Activated CD8-positive, alpha-beta T cell treated with anti-CD3 and anti-CD28 coated beads, Interleukin-2, amount 10 ng/mL, durations not matched to agents 7 days and 5 days (primary cell): Measurements from ENCODE around the gene TFCP2L1. TPM values are rescaled to one million over a fixed set of nuclear protein-coding genes. Genes with fewer than 3 reads are reported as not detected.

ENCODE experiments used
- ATAC-seq: fragments of 150-1000 bp; cut with Tn5 transposase; one replicate; pipeline ENCODE4 v1.10.0; 2021; ENCODE audit warnings: moderate library complexity
- CTCF ChIA-PET: fragments of 350-600 bp; sonication (Branson Sonifier 250); formaldehyde crosslinking; loops from one replicate; lab custom pipeline; 2021; ENCODE audit warnings: antibody characterized with exemption; lab: Charles Lee
- POLR2A ChIA-PET: fragments of 350-600 bp; sonication (Branson Sonifier 250); formaldehyde crosslinking; loops from one replicate; lab custom pipeline; 2021; ENCODE audit warnings: antibody characterized with exemption; lab: Charles Lee
- DNase-seq: peaks from one replicate; pipeline ENCODE4 v3.0.0-alpha.2; 2020
- H3K27ac Mint-ChIP-seq: one replicate; pipeline ENCODE4 v1.8.0; 2021; ENCODE audit warnings: mild to moderate bottlenecking, mixed read lengths
- H3K27me3 Mint-ChIP-seq: one replicate; pipeline ENCODE4 v1.8.0; 2021; ENCODE audit warnings: low read depth, mixed read lengths
- H3K36me3 Mint-ChIP-seq: one replicate; pipeline ENCODE4 v1.8.0; 2021; ENCODE audit warnings: low read depth, mixed read lengths
- H3K4me1 Mint-ChIP-seq: one replicate; pipeline ENCODE4 v1.8.0; 2021; ENCODE audit warnings: low read depth, mixed read lengths
- H3K4me3 Mint-ChIP-seq: one replicate; pipeline ENCODE4 v1.8.0; 2021; ENCODE audit warnings: mild to moderate bottlenecking, mixed read lengths
- H3K9me3 Mint-ChIP-seq: one replicate; pipeline ENCODE4 v1.8.0; 2022; ENCODE audit warnings: mixed read lengths; ENCODE audit not compliant: insufficient read depth
- total RNA-seq, 2 experiments: library from RNA; stranded (reverse); gene quantifications; one replicate each; pipeline ENCODE4 v1.2.3, GENCODE V29; 2021

The TFCP2L1 gene
- total RNA-seq, 2 experiments from 2014 or later, result 0.16 TPM; not detected in 1

DNA sequence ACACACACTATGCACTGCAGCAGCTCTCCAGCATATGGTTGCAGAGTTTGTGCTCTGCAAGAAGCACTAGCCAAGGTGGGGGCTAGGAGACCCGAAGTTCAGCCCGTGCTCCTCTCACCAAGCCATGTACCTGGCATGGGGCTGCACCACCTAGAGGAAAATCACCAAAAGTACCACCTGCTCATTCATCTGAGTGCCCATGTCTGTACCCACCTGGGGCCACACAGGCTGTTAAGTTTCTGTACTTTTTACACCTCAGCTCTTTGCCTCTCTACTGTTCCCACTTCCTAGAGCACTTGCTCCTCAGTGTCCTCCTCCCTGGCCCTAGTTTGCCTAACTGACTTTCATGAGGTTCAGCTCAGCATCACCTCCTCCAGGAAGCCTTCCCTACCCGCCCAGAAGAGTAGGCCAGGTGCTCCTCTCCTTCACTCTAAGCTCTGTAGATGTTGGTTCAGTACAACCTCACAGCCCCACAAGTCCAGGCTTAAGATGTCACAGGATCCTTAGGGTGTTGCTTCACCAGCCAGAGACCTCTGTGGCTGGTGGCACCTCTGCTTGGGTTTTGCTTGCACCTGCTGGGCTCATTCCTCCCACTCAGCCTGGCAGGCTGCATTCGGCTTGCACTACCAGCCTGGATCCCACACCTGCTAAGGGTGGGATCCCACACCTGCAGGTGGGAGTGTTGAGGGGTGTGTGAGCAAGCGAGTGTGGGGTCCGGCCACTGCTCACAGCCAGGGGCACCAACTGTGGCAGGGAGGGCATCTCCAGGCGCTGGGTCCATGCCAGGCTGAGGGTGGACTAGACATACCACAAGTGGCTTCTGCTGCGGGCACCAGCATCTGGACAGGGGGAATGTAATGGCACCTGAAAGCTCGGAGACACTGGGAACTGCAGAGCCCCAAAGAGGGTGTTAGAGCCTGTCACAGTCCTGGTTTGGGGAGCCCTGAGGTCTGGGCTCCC, 10.2 kb upstream of the TFCP2L1 start:
- Mint-ChIP-seq H3K4me3 (no peak overlapping the region), H3K36me3 (no peaks in the 10 kb centered on the region), H3K9me3 (no peaks in the 10 kb centered on the region), H3K4me1 (no peaks in the 10 kb centered on the region), H3K27ac (no peak overlapping the region), H3K27me3 (no peaks in the 10 kb centered on the region)
- ATAC-seq (no peak), DNase-seq (no peak)
- ChIA-PET POLR2A (no interaction called here), CTCF (no interaction called here)

DNA sequence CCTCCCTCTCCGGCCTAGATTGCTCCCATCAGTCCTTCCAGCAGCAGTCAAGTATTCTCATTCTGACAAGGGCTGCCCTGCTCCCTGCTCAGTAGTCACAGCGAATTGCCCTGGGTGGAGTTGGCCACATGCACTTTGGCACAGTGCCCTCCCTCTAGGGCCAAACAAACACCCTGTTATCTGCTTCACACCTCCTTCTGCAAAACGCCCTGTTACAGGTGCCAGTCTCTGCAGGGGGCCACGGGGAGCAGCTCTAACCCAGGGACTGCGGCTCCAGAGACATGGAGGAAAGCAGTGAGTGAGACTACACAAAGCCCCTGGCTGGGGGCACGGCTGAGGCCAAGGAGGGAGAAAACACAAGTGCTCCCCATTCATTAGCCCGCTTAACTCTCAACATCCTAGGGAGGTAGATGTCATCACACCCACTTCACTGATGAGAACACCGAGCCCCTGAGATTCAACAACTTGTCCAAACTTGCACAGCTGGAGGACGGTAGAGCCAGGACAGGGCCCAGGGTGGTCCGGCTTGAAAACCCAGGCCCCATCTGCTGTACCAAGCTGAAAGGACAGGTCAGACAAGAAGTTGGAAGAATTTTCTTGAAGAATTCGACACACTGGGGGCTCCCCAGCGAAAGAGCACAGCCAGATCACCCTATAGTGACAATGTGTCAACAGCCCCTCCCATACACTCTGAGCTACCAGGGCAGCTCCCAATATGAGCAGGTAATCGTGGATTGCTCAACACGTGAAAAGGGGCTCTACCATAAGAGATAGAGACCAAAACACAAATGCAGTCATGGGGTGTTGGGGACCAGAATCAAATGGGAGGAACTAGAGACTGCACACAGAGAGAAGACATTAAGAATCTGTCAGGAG, 8.7 kb upstream of the TFCP2L1 start:
- CTCF ChIA-PET, result no interaction called here
- no peak for DNase-seq
- H3K36me3 Mint-ChIP-seq, result no peaks in the 10 kb centered on the region
- no peaks in the 10 kb centered on the region for H3K27me3 Mint-ChIP-seq
- POLR2A ChIA-PET, result interaction anchor here (0.6 kb wide), 1 partner anchor 153 kb away, joined by 3 read pairs; no protein-coding TSS in a partner anchor
- no peaks in the 10 kb centered on the region for H3K4me1 Mint-ChIP-seq
- H3K27ac Mint-ChIP-seq, result no peak overlapping the region
- H3K4me3 Mint-ChIP-seq, result no peak overlapping the region
- ATAC-seq, result no peak
- no peaks in the 10 kb centered on the region for H3K9me3 Mint-ChIP-seq

DNA sequence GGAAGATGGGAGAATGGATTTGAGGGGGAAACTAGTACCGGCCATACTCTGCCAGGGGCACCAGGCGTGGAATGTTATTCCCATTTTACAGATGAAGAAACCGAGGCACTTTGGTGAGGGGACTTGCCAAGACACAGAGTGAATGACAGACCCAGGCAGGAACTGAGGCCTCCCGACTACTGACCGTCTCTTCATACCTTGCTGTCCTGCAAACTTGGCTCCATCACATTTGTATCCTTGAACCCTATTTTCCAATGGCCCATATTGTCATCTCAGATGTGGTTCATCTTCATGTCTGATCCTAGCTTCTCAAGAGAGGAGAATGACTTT, 6.2 kb upstream of the TFCP2L1 start:
- Mint-ChIP-seq H3K4me3 (no peak overlapping the region), H3K36me3 (no peaks in the 10 kb centered on the region), H3K4me1 (peaks cover 3% of the 10 kb centered on the region), H3K9me3 (no peaks in the 10 kb centered on the region), H3K27ac (no peak overlapping the region), H3K27me3 (peaks cover 10% of the 10 kb centered on the region)
- no peak for ATAC-seq
- CTCF ChIA-PET, result no interaction called here
- no peak for DNase-seq
- POLR2A ChIA-PET, result no interaction called here

DNA sequence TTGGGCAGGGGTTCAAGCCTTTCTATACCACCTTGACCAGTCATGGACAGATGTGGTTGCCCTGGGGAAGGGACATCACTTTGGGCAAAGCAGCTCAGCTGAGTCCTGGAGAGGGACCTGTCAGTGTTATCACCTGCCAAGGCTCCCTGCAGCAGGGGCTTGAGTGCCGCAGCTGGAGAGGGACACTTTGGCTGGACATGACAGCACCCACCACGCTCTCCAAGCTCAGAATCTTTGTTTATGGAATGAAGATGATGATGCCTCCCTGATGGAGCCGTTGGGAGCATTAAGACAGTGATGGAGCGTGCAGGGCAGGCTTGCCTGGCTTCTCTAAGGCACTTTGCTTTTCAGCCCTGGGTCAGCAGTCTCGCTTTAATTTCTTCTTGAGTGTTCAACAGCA, 4.3 kb upstream of the TFCP2L1 start:
- ChIA-PET CTCF (no interaction called here), POLR2A (no interaction called here)
- H3K36me3 Mint-ChIP-seq, result no peaks in the 10 kb centered on the region
- no peak for DNase-seq
- H3K4me3 Mint-ChIP-seq, result no peak overlapping the region
- H3K27me3 Mint-ChIP-seq, result peaks cover 18% of the 10 kb centered on the region
- H3K4me1 Mint-ChIP-seq, result peaks cover 5% of the 10 kb centered on the region
- H3K9me3 Mint-ChIP-seq, result no peaks in the 10 kb centered on the region
- no peak overlapping the region for H3K27ac Mint-ChIP-seq
- no peak for ATAC-seq

DNA sequence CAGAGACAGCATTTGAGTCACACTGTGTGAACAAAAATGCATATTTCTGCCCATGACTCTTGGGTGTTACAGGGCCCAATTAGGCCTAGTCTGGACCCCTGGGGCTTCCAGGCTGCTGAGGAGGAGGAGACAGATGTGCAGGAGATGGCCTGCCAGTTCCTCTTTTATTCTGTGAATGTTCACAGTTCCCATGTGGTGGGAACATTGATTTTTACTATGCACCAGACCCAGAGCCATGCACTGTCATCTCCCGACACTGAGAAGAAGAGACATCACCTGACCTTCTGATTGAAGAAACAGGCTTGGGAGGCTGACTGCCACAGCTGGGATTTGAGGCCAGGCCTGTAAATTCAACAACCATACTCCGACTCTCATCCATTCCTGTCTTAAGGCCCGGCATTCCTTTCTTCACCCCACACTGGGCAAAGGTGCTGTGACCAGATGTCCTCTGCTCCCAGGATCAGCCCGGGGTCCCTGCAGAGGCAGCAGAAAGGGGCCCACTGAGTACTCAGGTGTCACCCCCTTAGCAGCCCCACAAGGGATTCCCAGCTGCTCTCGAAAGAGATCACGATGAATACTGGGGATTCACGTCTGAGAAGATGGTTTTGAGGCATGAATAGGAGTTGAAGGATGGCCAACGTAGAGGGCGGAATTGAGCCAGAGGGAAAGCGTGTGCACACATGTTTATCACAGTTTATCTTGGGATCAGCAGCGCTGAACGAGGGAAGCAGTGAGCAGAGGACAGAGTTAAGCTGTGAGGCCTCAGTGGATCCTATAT, 3.6 kb upstream of the TFCP2L1 start:
- ATAC-seq (no peak), DNase-seq (no peak)
- peaks cover 10% of the 10 kb centered on the region for H3K4me1 Mint-ChIP-seq
- no peak overlapping the region for H3K4me3 Mint-ChIP-seq
- no peaks in the 10 kb centered on the region for H3K9me3 Mint-ChIP-seq
- ChIA-PET CTCF (interaction anchor here (1.1 kb wide), 1 partner anchor 10 kb away, joined by 3 read pairs; no protein-coding TSS in a partner anchor), POLR2A (no interaction called here)
- H3K36me3 Mint-ChIP-seq, result no peaks in the 10 kb centered on the region
- no peak overlapping the region for H3K27ac Mint-ChIP-seq
- peaks cover 24% of the 10 kb centered on the region for H3K27me3 Mint-ChIP-seq

DNA sequence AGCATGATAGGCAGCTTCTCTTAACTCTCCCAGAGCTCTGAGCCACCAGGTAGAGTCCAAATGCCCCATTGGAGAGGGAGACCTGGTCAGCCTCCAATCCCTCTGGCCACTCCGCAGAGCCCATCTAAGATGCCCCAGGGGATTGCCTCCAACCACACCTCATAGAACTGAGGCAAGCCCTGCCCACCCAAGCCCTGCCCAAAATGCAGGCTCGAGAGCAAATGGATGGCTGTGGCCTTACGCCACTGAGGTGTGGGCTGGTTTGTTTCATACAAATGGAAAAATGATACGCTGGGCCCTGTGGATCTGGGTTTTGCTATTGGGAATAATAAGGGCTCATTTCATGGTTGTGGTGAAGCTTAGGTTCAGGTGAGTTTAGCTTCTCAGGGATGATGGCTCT, 3.0 kb upstream of the TFCP2L1 start:
- Mint-ChIP-seq H3K27me3 (peaks cover 31% of the 10 kb centered on the region), H3K4me3 (no peak overlapping the region), H3K36me3 (no peaks in the 10 kb centered on the region), H3K9me3 (no peaks in the 10 kb centered on the region), H3K27ac (no peak overlapping the region), H3K4me1 (peaks cover 10% of the 10 kb centered on the region)
- ATAC-seq (no peak), DNase-seq (no peak)
- POLR2A ChIA-PET, result no interaction called here
- CTCF ChIA-PET, result interaction anchor here (1.1 kb wide), 1 partner anchor 11 kb away, joined by 3 read pairs; no protein-coding TSS in a partner anchor

DNA sequence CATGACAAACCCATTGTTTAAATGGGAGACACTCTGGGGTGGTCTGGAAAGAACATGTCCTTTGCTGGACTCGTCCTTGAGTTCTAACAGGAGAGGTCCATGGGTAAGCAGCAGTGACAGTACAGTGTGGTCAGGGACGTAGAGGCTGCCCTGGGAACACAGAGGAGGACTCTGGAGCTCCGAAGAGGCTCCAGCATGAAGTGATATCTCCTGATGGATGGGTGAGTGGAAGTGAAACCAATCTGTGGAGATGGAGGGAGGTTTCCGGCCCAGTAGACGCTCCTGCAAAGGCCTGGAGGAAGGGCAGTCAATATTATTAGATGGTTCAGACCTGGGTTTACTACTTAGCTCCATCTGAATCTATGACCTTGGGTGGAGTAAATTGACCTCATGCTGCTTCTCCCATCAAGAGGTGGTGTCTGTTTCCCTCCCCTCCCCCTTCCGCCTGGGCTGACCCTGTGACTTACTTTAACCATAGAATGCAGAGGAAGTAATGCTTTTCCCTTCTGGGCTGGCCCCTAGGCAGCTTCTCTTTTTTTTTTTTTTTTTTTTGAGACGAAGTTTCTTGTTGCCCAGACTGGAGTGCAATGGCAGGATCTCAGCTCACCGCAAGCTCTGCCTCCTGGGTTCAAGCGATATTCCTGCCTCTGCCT, 2.3 kb upstream of the TFCP2L1 start:
- Mint-ChIP-seq H3K4me3 (no peak overlapping the region), H3K27me3 (peaks cover 38% of the 10 kb centered on the region), H3K9me3 (no peaks in the 10 kb centered on the region), H3K4me1 (peaks cover 10% of the 10 kb centered on the region), H3K36me3 (no peaks in the 10 kb centered on the region), H3K27ac (no peak overlapping the region)
- CTCF ChIA-PET, result interaction anchor here (1.1 kb wide), 1 partner anchor 12 kb away, joined by 3 read pairs; no protein-coding TSS in a partner anchor
- POLR2A ChIA-PET, result no interaction called here
- ATAC-seq, result no peak
- no peak for DNase-seq

DNA sequence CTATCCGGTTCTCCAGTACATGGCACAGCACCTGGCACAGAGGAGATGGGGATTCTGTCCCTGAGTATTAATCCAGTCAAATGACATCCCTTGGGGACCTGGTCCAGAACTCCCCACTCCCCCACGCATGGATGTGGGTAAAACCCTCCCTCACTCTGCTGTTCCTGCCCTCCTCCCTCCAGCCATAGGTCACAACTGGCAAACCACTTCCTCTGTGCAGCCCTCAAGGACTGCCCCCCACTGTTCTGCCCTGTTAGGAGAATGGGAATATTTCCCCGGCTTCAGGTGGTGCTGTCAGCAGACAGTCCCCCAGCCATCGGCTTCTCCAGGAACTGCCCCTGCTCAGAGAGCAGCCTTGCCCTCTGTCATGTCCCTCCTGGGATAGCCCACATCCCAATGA, 1.5 kb upstream of the TFCP2L1 start:
- ATAC-seq, result no peak
- Mint-ChIP-seq H3K36me3 (no peaks in the 10 kb centered on the region), H3K9me3 (no peaks in the 10 kb centered on the region), H3K27ac (no peak overlapping the region), H3K4me3 (no peak overlapping the region), H3K4me1 (peaks cover 10% of the 10 kb centered on the region), H3K27me3 (peaks cover 41% of the 10 kb centered on the region)
- CTCF ChIA-PET, result no interaction called here
- no peak for DNase-seq
- POLR2A ChIA-PET, result no interaction called here

DNA sequence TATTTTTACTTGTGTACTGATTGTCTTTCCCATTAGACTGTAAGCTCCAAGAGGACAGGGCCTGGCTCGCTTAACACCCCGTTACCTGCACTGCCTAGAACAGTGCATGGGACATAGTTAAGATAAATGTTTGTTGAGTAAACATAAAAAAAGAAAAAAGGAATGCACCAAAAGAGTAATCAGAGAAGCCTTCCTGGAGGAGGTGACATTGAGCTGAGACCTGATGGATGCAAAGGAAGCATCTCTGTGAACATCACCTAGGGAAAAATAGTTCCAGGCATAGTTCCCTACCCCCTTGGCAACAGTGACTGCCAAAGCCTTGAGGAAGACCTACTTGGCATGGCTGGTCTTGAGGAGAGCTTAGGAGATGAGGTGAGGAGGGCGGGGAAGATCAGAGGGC, 924 bp upstream of the TFCP2L1 start:
- Mint-ChIP-seq H3K27me3 (peaks cover 41% of the 10 kb centered on the region), H3K27ac (no peak overlapping the region), H3K4me1 (peaks cover 10% of the 10 kb centered on the region), H3K4me3 (no peak overlapping the region), H3K9me3 (no peaks in the 10 kb centered on the region), H3K36me3 (no peaks in the 10 kb centered on the region)
- ChIA-PET CTCF (no interaction called here), POLR2A (no interaction called here)
- ATAC-seq (no peak), DNase-seq (no peak)

DNA sequence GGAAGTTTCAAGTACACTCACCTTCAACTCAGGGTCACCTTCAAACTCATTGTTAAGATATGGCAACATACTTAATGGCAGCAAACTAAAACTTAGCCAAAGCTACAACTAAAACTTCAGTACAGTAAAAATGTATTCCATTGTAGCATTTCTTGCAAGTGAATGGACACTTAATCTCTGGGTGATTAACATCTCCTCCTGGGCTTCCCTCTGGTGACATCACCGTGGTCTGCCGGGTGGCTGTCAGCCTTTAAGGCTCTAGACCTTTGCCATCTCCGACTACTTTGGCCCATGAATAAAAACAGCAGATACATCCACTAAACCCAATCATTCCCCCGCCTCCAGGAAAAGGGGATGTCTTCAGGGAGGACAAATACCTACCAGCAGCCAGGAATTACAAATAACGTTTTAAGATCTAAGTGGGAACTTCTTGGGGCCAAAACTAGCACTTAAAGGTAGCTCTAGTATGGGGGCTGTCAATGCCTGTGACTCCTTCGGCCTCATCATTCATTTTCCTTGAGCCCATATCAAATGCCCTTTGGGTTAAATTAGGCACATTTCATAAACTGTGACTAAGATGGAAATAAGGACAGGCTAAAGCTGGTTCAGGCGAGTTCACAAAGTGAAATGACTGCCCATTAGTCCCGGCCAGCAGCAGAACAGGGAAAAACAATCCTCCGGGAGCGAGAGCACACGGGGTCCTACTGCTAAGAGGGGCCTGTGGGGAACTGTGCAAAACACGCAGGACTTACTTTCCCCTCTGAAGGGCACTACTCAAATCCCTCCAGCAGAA, 1.1 kb downstream of the TFCP2L1 start:
- Mint-ChIP-seq H3K27ac (no peak overlapping the region), H3K27me3 (peaks cover 41% of the 10 kb centered on the region), H3K4me1 (peaks cover 10% of the 10 kb centered on the region), H3K4me3 (peak overlapping the region; percentile 58), H3K9me3 (no peaks in the 10 kb centered on the region), H3K36me3 (no peaks in the 10 kb centered on the region)
- DNase-seq (no peak), ATAC-seq (no peak)
- ChIA-PET POLR2A (no interaction called here), CTCF (no interaction called here)
